NB4 (cell line): ENCODE results near the gene NUP98.

ENCODE experiments used
- DNase-seq: peaks from one replicate; pipeline ENCODE4 v3.0.0; 2010; ENCODE audit warnings: low read depth
- H3K4me3 ChIP-seq: one replicate; pipeline ENCODE4 v1.5.1; 2011; ENCODE audit warnings: mild to moderate bottlenecking, low read depth, low read length, moderate library complexity
- CTCF ChIP-seq: IDR thresholded peaks from one replicate; pipeline ENCODE4 v1.5.1; 2012; ENCODE audit warnings: low read depth, low read length
- MAX ChIP-seq: IDR thresholded peaks from 2 replicates; pipeline ENCODE4 v1.6.1; 2011; ENCODE audit warnings: low read depth, low read length
- MYC ChIP-seq: IDR thresholded peaks from 2 replicates; pipeline ENCODE4 v1.6.1; 2011; ENCODE audit warnings: low read depth, low read length
- POLR2A ChIP-seq: IDR thresholded peaks from 2 replicates; pipeline ENCODE4 v1.6.1; 2011; ENCODE audit warnings: mild to moderate bottlenecking; ENCODE audit not compliant: insufficient read length; ENCODE audit errors: extremely low read depth

The NUP98 gene

GRCh38 chr11:3679077-3679476, 118.3 kb downstream of the NUP98 start:
- H3K4me3 ChIP-seq = no peak overlapping the region
- no peak for TF ChIP-seq MYC
- TF ChIP-seq CTCF = no peak
- TF ChIP-seq POLR2A = no peak
- TF ChIP-seq MAX = no peak
- DNase-seq = no peak

- TF ChIP-seq CTCF (no peak), MYC (no peak), MAX (no peak), POLR2A (no peak)
- DNase-seq = no peak
- H3K4me3 ChIP-seq = no peak overlapping the region
Observed at GRCh38 chr11:3675971-3676370, 121.4 kb downstream of the NUP98 start.

- H3K4me3 ChIP-seq = no peak overlapping the region
- TF ChIP-seq POLR2A (no peak), CTCF (no peak), MAX (no peak), MYC (no peak)
- DNase-seq = no peak
Observed at GRCh38 chr11:3674189-3674588, 123.2 kb downstream of the NUP98 start.

- DNase-seq = no peak
- H3K4me3 ChIP-seq = no peak within 1 kb of the TSS
- no peak for TF ChIP-seq POLR2A
- no peak for TF ChIP-seq MYC
- no peak for TF ChIP-seq MAX
- no peak for TF ChIP-seq CTCF
Observed at GRCh38 chr11:3671334-3672254, 125.8 kb downstream of the NUP98 start, which contains the start of gene CHRNA10. CHRNA10 (minus strand) TSS chr11:3671384; CDS start chr11:3671312, 72 bp downstream.

- H3K4me3 ChIP-seq = no peak overlapping the region
- DNase-seq = no peak
- TF ChIP-seq MAX (no peak), MYC (no peak), CTCF (no peak), POLR2A (no peak)
Observed at GRCh38 chr11:3669742-3670183, 127.6 kb downstream of the NUP98 start.
